Measurements from ENCODE around the gene COL4A4.

- TF ChIP-seq CTCF (IDR thresholded peaks at IDR 0.05; ENCODE audit: borderline replicate concordance, extremely low read depth, low read length, poor library complexity, severe bottlenecking) (no peak), EZH2 (IDR thresholded peaks at IDR 0.05; ENCODE audit: borderline replicate concordance, low read depth, low read length, severe bottlenecking) (no peak)
Observed at GRCh38 chr2:227016894-227017293, 147.1 kb downstream of the COL4A4 start.

Measured in DND-41 (cell line).